Astrocyte (in vitro differentiated cells and primary cell): ENCODE data around the gene OPRL1. TPM values are rescaled to one million over a fixed set of nuclear protein-coding genes. Genes with fewer than 3 reads are reported as not detected.

Source experiments
- DNase-seq: peaks from one replicate; pipeline ENCODE4 v3.0.0-alpha.2; 2010; ENCODE audit warnings: low read depth
- FAIRE-seq: peaks from 2 replicates; lab custom pipeline; 2011; peaks lifted over from hg19 to GRCh38; lab: Jason Lieb, UNC
- H2AFZ ChIP-seq: 2 replicates; pipeline ENCODE4 v1.6.0; 2012; ENCODE audit warnings: low read depth, low read length, inconsistent platforms
- H3K27ac ChIP-seq: 2 replicates; pipeline ENCODE4 v1.5.1; 2011; ENCODE audit warnings: low read depth, low read length, inconsistent platforms
- H3K27me3 ChIP-seq: 2 replicates; pipeline ENCODE4 v1.6.0; 2011; ENCODE audit warnings: low read length, inconsistent platforms; ENCODE audit not compliant: insufficient read depth
- H3K36me3 ChIP-seq: 2 replicates; pipeline ENCODE4 v1.5.1; 2011; ENCODE audit warnings: low read length, inconsistent platforms; ENCODE audit not compliant: insufficient read depth
- H3K4me1 ChIP-seq: 2 replicates; pipeline ENCODE4 v1.5.1; 2011; ENCODE audit warnings: low read length, inconsistent platforms; ENCODE audit not compliant: insufficient read depth
- H3K4me2 ChIP-seq: 2 replicates; pipeline ENCODE4 v1.6.0; 2012; ENCODE audit warnings: low read length, inconsistent platforms
- H3K4me3 ChIP-seq: 2 replicates; pipeline ENCODE4 v1.5.1; 2011; ENCODE audit warnings: low read depth, mild to moderate bottlenecking, low read length, inconsistent platforms; ENCODE audit not compliant: insufficient read depth
- H3K79me2 ChIP-seq: 2 replicates; pipeline ENCODE4 v1.6.0; 2012; ENCODE audit warnings: mild to moderate bottlenecking, low read length, inconsistent platforms; ENCODE audit not compliant: insufficient read depth
- H3K9ac ChIP-seq: 2 replicates; pipeline ENCODE4 v1.6.0; 2012; ENCODE audit warnings: mild to moderate bottlenecking, low read length, inconsistent platforms
- H3K9me3 ChIP-seq: 2 replicates; pipeline ENCODE4 v1.5.1; 2012; ENCODE audit warnings: low read depth, mild to moderate bottlenecking, low read length, inconsistent platforms; ENCODE audit not compliant: insufficient read depth
- H4K20me1 ChIP-seq: 2 replicates; pipeline ENCODE4 v1.6.0; 2012; ENCODE audit warnings: low read length, inconsistent platforms; ENCODE audit not compliant: insufficient read depth
- H3K27ac Mint-ChIP-seq: one replicate; pipeline ENCODE4 v1.8.0; 2021; ENCODE audit warnings: mild to moderate bottlenecking, mixed read lengths; ENCODE audit not compliant: unreplicated experiment
- H3K27me3 Mint-ChIP-seq: one replicate; pipeline ENCODE4 v1.8.0; 2021; ENCODE audit warnings: low read depth, mixed read lengths; ENCODE audit not compliant: unreplicated experiment
- H3K36me3 Mint-ChIP-seq: one replicate; pipeline ENCODE4 v1.8.0; 2021; ENCODE audit warnings: low read depth, mixed read lengths; ENCODE audit not compliant: unreplicated experiment
- H3K4me1 Mint-ChIP-seq: one replicate; pipeline ENCODE4 v1.8.0; 2021; ENCODE audit warnings: low read depth, mixed read lengths; ENCODE audit not compliant: unreplicated experiment
- H3K4me3 Mint-ChIP-seq: one replicate; pipeline ENCODE4 v1.8.0; 2021; ENCODE audit warnings: mild to moderate bottlenecking, moderate library complexity, mixed read lengths; ENCODE audit not compliant: unreplicated experiment
- H3K9me3 Mint-ChIP-seq: one replicate; pipeline ENCODE4 v1.8.0; 2021; ENCODE audit warnings: mild to moderate bottlenecking, mixed read lengths; ENCODE audit not compliant: unreplicated experiment
- EZH2 ChIP-seq: IDR thresholded peaks from 2 replicates; pipeline ENCODE4 v1.6.1; 2012; ENCODE audit warnings: mild to moderate bottlenecking, low read length, inconsistent platforms; ENCODE audit not compliant: insufficient read depth
- total RNA-seq: library from RNA; stranded (reverse); gene quantifications from 2 replicates; pipeline ENCODE4 v1.2.1, GENCODE V29; 2021
- TF ChIP-seq, protein P1 (sequence below): IDR thresholded peaks from 2 replicates; pipeline ENCODE4 v1.5.1; 2011; ENCODE audit warnings: low read depth, mild to moderate bottlenecking, inconsistent platforms, low read length, moderate library complexity; ENCODE audit not compliant: insufficient read depth

Gene OPRL1
- total RNA-seq, 1 donor from 2014 or later = 2.8 TPM

- H3K27me3 Mint-ChIP-seq = no peaks in the 10 kb centered on the region
- Histone ChIP-seq H3K27me3 (no peaks in the 10 kb centered on the region), H3K36me3 (no peaks in the 10 kb centered on the region), H3K4me1 (peaks cover 23% of the 10 kb centered on the region), H4K20me1 (peaks cover 32% of the 10 kb centered on the region), H2AFZ (no peak overlapping the region), H3K79me2 (peaks cover 2% of the 10 kb centered on the region), H3K9ac (no peak overlapping the region), H3K9me3 (no peaks in the 10 kb centered on the region), H3K4me3 (no peak overlapping the region), H3K27ac (no peak overlapping the region), H3K4me2 (no peak overlapping the region)
- TF ChIP-seq EZH2 = no peak
- TF ChIP-seq, protein P1, sequence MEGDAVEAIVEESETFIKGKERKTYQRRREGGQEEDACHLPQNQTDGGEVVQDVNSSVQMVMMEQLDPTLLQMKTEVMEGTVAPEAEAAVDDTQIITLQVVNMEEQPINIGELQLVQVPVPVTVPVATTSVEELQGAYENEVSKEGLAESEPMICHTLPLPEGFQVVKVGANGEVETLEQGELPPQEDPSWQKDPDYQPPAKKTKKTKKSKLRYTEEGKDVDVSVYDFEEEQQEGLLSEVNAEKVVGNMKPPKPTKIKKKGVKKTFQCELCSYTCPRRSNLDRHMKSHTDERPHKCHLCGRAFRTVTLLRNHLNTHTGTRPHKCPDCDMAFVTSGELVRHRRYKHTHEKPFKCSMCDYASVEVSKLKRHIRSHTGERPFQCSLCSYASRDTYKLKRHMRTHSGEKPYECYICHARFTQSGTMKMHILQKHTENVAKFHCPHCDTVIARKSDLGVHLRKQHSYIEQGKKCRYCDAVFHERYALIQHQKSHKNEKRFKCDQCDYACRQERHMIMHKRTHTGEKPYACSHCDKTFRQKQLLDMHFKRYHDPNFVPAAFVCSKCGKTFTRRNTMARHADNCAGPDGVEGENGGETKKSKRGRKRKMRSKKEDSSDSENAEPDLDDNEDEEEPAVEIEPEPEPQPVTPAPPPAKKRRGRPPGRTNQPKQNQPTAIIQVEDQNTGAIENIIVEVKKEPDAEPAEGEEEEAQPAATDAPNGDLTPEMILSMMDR = no peak
- peaks cover 18% of the 10 kb centered on the region for H3K4me1 Mint-ChIP-seq
- DNase-seq (no peak), FAIRE-seq (no peak)
- H3K36me3 Mint-ChIP-seq = peaks cover 4% of the 10 kb centered on the region
- H3K9me3 Mint-ChIP-seq = no peaks in the 10 kb centered on the region
- H3K27ac Mint-ChIP-seq = no peak overlapping the region
- H3K4me3 Mint-ChIP-seq = no peak overlapping the region
Measured at GRCh38 chr20:64068386-64069208, 11.3 kb upstream of the OPRL1 start.

DNA sequence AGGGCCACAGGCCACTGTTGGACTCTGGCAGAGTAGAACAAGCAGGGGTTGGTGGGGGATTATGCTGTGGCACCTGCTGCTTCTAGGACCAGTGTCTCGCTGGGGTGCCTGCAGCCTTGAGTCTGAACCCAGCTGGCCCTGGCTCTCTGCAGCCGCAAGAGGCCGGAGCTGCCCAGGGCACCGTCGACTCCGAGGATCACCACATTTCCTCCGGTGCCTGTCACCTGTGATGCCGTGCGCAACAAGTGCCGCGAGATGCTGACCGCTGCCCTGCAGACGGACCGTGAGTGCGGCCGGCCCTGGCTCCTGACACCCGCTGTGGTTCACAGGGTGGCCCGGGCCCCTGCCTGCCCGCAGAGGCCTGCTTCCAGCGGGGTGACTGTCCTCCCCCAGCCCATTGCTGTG is 10.7 kb upstream of the OPRL1 start:
- Histone ChIP-seq H2AFZ (no peak overlapping the region), H4K20me1 (peaks cover 27% of the 10 kb centered on the region), H3K4me1 (peaks cover 16% of the 10 kb centered on the region), H3K79me2 (no peaks in the 10 kb centered on the region), H3K4me2 (no peak overlapping the region), H3K9me3 (no peaks in the 10 kb centered on the region), H3K27me3 (no peaks in the 10 kb centered on the region), H3K27ac (no peak overlapping the region), H3K36me3 (no peaks in the 10 kb centered on the region), H3K4me3 (no peak overlapping the region), H3K9ac (no peak overlapping the region)
- DNase-seq = no peak
- no peak for FAIRE-seq
- no peak for TF ChIP-seq EZH2
- TF ChIP-seq, protein P1 = no peak
- Mint-ChIP-seq H3K27me3 (no peaks in the 10 kb centered on the region), H3K27ac (no peak overlapping the region), H3K4me3 (no peak overlapping the region), H3K36me3 (peaks cover 4% of the 10 kb centered on the region), H3K4me1 (peaks cover 13% of the 10 kb centered on the region), H3K9me3 (no peaks in the 10 kb centered on the region)
